HG03439 (cell line): ENCODE results near the gene HOXB2.
A peak's percentile ranks its signal among the peaks of the same experiment; 100 is the strongest.
"Not testable (repeated sequence)": the region's sequence is repeated elsewhere in the genome, so short reads cannot be mapped to it uniquely, and the experiment has no call there.

Experiments
- ATAC-seq: cut with Tn5 transposase; IDR thresholded peaks from one replicate; pipeline ENCODE4 v1.9.1; 2021; ENCODE audit warnings: mild to moderate bottlenecking, moderate library complexity; ENCODE audit not compliant: unreplicated experiment

HOXB2 gene

GRCh38 chr17:48517478-48517877 is 27.4 kb downstream of the HOXB2 start:
- no peak for ATAC-seq

DNA sequence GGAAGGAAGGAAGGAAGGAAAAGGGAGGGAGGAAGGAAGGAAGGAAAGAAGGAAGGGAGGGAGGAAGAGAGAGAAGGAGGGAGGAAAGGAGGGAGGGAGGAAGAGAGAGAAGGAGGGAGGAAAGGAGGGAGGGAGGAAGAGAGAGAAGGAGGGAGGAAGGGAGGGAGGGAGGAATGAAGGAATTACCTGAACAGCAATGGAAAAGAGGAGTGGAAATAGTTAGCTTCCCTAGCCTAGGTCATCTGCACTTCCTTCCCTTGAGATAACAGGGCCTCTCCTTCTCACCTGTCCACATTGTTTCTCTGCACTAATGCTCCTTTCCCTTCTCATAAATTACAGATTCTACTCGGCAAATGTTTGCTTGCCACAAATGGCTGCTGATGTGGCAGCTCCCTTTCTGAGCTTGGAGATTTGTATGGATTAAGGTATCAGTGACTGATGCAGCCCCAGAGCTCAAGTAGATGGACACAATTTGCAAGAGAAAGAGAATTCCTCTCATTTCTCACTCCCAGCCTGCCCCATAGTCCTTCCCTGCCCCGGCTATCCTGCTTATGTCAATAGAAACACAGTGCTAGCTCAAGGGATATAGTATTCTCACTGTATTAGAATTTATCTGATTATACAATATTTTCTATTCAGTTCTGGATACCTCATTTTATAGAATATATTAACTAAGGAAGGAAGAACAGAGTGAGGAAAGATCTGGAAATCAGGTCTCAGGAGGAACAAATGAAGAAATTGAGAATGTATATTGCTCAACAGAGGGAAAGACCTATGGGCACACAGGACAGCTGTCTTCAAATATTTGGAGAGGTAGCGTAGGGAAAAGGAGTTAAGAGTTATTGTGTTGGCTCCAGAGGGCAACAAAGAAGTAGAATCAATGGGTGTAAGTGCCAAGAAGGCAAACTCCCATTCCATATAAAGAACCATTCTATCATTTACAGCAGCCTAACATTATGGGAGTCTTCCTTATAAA is 28.7 kb downstream of the HOXB2 start:
- no peak for ATAC-seq

DNA sequence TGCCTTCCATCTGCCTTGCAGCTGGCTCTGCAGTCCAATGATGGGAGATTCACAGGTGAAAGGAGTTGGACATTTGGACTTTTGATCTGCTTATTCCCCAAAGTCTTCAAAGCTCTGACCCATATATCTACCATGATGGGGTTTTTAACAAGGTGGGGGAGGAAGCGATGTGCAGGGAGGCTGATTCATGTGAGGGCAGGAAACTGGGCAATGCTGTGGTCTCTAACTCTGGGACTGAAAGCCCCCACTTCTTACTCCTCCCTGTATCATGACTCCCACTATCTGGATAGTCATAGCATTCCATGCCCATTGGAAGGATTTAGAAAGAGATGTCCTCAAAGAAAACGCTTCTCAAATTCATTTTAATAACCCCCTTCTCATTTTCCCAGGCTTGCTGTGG is 30.4 kb downstream of the HOXB2 start:
- no peak for ATAC-seq

GRCh38 chr17:48513666-48514455 is 31.0 kb downstream of the HOXB2 start:
- no peak for ATAC-seq

DNA sequence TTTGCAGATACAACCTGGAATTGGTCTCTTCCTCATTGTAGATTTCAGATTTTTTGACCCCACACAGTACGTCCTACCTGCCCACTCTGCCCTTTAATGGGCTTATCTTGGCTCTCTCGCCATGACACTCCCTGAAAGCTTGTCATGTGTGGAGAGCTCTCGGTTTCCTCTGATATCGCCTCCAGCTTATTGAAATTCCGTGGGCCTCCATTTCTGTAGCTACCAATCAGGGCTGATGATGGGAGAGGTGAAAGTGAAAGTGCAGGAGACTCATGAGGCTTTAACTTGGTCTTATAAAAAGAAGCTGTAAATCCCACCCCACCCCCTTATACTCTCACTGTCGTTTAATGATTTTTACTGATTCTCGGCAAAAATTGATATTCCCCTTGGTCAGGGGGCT is 31.8 kb downstream of the HOXB2 start:
- ATAC-seq = no peak

GRCh38 chr17:48510761-48511604 is 33.9 kb downstream of the HOXB2 start:
- peak; percentile 57 for ATAC-seq

DNA sequence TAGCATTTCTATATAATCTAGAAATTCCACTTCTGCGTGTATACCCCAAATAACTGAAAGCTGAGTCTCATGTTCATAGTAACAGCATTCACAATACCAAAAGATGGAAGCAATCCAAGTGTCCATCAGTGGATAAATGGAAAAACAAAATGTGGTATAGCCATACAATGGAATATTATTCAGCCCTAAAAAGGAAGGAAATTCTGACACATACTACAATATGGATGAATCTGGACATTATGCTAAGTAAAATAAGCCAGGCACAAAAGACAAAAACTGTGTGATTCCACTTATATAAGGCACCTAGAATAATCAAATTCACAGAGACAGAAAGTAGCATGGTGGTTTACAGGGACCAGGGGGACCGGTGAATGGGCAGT is 34.5 kb downstream of the HOXB2 start:
- no peak for ATAC-seq

DNA sequence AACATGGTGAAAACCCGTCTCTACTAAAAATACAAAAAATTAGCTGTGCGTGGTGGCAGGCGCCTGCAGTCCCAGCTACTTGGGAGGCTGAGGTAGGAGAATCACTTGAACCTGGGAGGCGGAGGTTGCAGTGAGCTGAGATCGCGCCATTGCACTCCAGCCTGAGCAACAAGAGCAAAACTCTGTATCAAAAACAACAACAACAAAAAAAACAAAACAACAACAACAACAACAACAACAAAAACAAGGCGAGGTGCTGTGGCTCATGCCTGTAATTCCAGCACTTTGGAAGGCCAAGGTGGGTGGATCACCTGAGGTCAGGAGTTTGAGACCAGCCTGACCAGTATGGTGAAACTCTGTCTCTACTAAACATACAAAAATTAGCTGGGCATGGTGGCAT is 35.2 kb downstream of the HOXB2 start:
- not testable (repeated sequence) for ATAC-seq

DNA sequence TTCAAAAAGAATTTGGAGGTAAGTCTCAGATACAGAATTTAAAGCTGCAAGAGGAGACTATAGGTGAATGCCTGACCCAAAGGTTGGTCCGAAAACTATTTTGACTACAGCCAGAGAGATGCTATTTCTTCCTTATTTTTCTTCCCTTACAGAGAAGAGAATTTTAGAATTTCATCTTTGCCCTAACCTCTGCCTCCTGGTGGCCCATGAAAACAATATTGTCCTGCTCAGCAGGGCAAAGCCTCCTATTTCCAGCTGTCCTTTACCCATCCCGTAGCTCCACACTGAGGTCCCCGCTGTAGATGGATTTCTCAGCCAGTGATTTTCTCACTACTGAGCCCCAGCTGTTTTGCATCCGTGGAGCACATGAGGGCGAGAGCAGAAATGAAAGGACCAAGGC is 38.7 kb downstream of the HOXB2 start:
- ATAC-seq = no peak

DNA sequence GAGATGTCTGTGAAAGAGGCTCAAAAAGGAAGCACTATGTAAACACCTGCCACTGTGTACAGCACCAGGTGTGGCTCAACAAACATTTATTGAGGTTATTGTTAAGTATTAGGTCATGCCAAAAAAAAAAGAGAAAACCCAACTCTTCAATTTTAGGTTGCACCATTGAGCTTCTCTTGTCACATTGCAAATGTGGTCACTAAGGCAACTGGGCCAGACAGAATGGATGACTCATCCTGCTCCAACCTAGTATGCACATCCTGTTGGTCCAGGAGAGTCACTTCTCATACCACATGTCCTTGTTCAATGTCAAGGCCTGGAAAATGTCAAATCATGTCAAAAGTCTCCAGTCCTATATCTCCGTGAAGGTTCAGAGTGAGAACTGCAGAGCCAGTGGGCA is 39.1 kb downstream of the HOXB2 start:
- ATAC-seq = peak; percentile 72

DNA sequence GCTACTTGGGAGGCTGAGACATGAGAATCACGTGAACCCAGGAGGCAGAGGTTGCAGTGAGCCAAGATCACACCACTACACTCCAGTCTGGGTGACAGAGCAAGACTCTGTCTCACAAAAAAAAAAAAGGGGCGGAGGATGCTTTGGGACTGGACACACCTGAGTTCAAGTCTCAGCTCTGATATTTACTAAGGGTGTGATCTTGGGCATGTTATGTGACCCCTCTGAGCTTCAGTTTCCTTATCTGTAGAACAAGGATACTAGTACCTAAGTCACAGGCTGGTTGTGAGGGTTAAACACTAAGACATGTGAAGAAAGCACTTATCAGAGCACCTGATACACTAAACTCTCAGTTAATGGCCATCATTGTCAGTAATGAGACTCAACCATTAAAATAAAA is 40.0 kb downstream of the HOXB2 start:
- no peak for ATAC-seq

DNA sequence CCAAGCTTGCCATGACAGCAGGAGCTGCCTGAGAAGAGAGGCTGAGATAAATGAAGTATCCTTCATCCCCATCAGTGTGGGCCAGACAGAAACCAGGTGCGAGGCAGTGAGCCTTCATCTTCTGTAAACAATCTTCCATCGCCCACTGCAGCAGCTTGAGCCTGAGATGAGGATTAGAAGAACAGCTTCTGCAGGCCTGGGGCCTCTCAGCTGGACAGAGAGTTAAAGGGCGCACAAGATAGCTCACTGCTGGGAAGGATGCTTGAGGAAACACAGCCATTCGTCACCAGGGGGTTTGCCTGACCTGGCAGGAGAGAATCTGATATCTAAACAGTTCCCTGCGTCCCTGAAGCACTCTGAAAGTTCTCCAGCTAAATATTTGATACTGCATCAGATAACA is 41.2 kb downstream of the HOXB2 start:
- no peak for ATAC-seq

DNA sequence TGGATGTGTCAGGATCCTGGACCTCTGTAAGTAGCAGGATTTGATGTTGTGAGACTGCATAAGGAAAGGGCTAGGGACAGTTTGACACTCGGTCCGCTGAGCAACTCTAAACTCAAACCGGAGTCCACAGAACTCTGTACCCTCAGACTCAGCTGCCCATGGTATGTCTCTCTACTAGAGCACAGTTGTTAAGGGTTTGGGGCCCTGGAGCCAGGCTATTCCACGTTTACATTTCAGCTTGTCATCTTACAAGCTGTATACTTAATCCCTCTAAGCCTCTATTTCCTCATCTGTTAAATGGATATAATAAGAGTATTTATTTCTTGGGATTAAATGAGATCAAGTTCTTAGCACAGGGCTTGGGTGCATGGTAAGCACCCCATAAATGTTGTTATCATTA is 42.0 kb downstream of the HOXB2 start:
- no peak for ATAC-seq

DNA sequence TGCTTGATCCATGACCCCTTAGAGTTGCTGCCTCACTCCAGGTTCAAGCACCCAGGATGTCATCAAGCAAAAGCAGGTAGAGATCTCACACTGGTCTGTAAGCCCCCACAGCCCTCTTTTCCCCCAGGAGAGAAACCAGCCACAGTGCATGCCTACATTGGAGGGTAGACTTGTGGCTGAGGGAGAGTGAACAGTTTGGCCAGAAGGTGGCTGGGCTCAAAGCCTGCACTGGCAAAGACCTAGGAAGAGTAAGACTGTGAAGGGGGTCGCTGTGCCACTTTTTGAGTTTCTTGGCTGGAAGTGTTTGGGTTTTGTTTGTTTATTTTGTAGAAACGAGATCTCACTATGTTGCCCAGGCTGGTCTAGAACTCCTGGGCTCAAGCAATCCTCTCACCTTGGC is 42.6 kb downstream of the HOXB2 start:
- ATAC-seq = no peak

- no peak for ATAC-seq
These were observed 44.2 kb downstream of the HOXB2 start for GRCh38 chr17:48500435-48501426.

GRCh38 chr17:48499735-48500434 is 45.0 kb downstream of the HOXB2 start:
- ATAC-seq = no peak

- no peak for ATAC-seq
These were observed 45.7 kb downstream of the HOXB2 start for GRCh38 chr17:48499248-48499647.

DNA sequence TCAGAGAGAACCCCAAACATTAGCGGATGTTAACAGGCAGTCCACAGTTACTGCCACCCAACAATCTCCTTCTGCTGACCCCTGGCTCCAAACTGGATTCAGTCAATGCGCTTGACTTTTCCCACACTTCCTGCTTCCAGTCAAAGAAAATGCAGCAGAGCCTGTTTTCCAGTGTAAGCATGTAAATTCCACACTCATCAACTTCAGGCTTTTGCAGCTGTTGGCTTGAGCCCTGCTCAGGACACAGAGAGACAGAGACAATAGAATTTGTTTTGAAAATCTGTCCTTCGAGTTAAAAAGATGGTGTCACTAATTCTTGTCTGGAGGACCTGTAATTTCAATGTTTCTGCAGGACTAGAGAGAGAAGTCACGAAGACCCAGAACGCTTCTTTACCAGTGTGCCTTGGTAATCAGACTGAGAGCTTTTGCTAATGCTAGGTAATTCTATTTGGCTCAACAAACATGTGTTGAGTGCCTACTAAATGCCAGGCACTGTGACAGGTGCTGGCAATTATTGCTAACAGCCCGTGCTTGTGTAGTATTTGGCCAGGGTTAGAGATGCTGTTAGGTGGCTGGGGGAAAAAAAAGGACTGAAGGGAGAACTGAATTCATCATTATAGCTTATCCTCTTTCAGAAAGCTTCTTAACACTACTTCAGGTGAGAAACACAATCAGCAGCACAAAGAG is 46.6 kb downstream of the HOXB2 start:
- no peak for ATAC-seq

GRCh38 chr17:48497103-48497502 is 47.8 kb downstream of the HOXB2 start:
- ATAC-seq = no peak
